ENCODE measurements around the gene AEBP1. TPM values are rescaled to one million over a fixed set of nuclear protein-coding genes. Genes with fewer than 3 reads are reported as not detected.

The AEBP1 gene
- total RNA-seq, 2 experiments from 2014 or later: 32.6 to 38.3 TPM

GRCh38 chr7:44153948-44154335, 49.8 kb downstream of the AEBP1 start:
- no peaks in the 10 kb centered on the region for H3K9me3 Mint-ChIP-seq
- no peaks in the 10 kb centered on the region for H3K36me3 Mint-ChIP-seq
- no peaks in the 10 kb centered on the region for H3K27me3 Mint-ChIP-seq
- no peak for DNase-seq
- no peak overlapping the region for H3K27ac Mint-ChIP-seq
- no peaks in the 10 kb centered on the region for H3K4me1 Mint-ChIP-seq
- no peak overlapping the region for H3K4me3 Mint-ChIP-seq

GRCh38 chr7:44154703-44155102, 50.6 kb downstream of the AEBP1 start:
- H3K27ac Mint-ChIP-seq: no peak overlapping the region
- no peaks in the 10 kb centered on the region for H3K9me3 Mint-ChIP-seq
- DNase-seq: no peak
- no peaks in the 10 kb centered on the region for H3K4me1 Mint-ChIP-seq
- H3K27me3 Mint-ChIP-seq: no peaks in the 10 kb centered on the region
- H3K4me3 Mint-ChIP-seq: no peak overlapping the region
- H3K36me3 Mint-ChIP-seq: no peaks in the 10 kb centered on the region

GRCh38 chr7:44155191-44156185, 51.3 kb downstream of the AEBP1 start:
- Mint-ChIP-seq H3K9me3 (no peaks in the 10 kb centered on the region), H3K36me3 (no peaks in the 10 kb centered on the region), H3K27ac (no peak overlapping the region), H3K4me3 (no peak overlapping the region), H3K27me3 (no peaks in the 10 kb centered on the region), H3K4me1 (no peaks in the 10 kb centered on the region)
- DNase-seq: no peak

- Mint-ChIP-seq H3K9me3 (no peaks in the 10 kb centered on the region), H3K4me3 (no peak overlapping the region), H3K4me1 (no peaks in the 10 kb centered on the region), H3K27me3 (no peaks in the 10 kb centered on the region), H3K27ac (no peak overlapping the region), H3K36me3 (no peaks in the 10 kb centered on the region)
- DNase-seq: no peak
Observed at GRCh38 chr7:44156453-44157010, 52.4 kb downstream of the AEBP1 start.

- DNase-seq: no peak
- no peak overlapping the region for H3K27ac Mint-ChIP-seq
- no peaks in the 10 kb centered on the region for H3K27me3 Mint-ChIP-seq
Observed at GRCh38 chr7:44157116-44158080, 53.3 kb downstream of the AEBP1 start.

GRCh38 chr7:44158096-44158872, 54.1 kb downstream of the AEBP1 start:
- H3K27ac Mint-ChIP-seq: no peak overlapping the region
- no peak for DNase-seq
- H3K4me1 Mint-ChIP-seq: no peaks in the 10 kb centered on the region
- H3K27me3 Mint-ChIP-seq: no peaks in the 10 kb centered on the region
- H3K9me3 Mint-ChIP-seq: no peaks in the 10 kb centered on the region
- H3K4me3 Mint-ChIP-seq: no peak overlapping the region
- no peaks in the 10 kb centered on the region for H3K36me3 Mint-ChIP-seq

More at GRCh38 chr7:44157116-44158080, 53.3 kb downstream of the AEBP1 start:
- Mint-ChIP-seq H3K4me3 (no peak overlapping the region), H3K4me1 (no peaks in the 10 kb centered on the region), H3K9me3 (no peaks in the 10 kb centered on the region), H3K36me3 (no peaks in the 10 kb centered on the region)

GRCh38 chr7:44158873-44159631, 54.9 kb downstream of the AEBP1 start:
- no peak overlapping the region for H3K27ac Mint-ChIP-seq

DNA sequence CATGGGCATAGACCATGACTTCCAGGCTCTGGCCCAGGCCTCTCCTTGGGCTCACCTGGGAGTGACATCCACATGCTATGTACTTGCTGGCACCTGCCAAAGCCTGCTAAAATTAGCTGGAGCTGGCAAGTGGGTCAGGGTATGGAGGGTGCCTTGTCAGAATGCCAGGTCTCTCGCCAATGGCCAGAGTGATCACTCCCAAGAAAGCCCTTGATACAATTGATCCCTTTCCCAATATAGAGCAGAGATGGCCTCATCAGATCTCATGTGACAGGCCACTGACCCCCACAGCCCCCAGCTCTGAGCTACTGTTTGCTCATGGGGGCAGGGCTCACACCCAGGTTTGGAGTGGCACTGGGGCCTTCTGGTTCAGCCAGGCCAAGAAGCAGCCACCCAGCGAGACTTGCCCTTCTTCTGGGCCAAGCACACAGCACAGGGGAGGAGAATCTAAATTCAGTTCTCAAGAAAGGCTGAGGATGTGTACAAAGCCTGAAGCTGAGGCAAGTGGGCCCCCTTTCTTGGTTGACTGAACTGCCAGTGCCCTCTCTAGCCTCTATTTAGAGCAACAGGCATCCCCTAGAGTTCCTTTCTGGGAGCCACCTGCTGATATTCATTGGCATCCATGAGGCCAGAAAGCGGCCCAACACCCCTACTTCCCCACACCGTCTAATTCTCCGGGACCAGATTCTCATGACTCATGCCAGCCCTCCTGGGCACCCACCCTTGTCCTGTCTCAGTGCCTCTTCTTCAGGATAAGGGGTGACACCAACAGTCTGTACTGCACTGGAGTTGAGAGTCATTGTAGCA, 55.9 kb downstream of the AEBP1 start:
- DNase-seq: no peak
- Mint-ChIP-seq H3K4me3 (no peak overlapping the region), H3K4me1 (no peaks in the 10 kb centered on the region), H3K27ac (no peak overlapping the region), H3K9me3 (no peaks in the 10 kb centered on the region), H3K36me3 (no peaks in the 10 kb centered on the region), H3K27me3 (no peaks in the 10 kb centered on the region)

More at GRCh38 chr7:44158873-44159631, 54.9 kb downstream of the AEBP1 start:
- no peaks in the 10 kb centered on the region for H3K36me3 Mint-ChIP-seq
- DNase-seq: no peak
- H3K27me3 Mint-ChIP-seq: no peaks in the 10 kb centered on the region
- no peaks in the 10 kb centered on the region for H3K9me3 Mint-ChIP-seq
- no peak overlapping the region for H3K4me3 Mint-ChIP-seq
- no peaks in the 10 kb centered on the region for H3K4me1 Mint-ChIP-seq

GRCh38 chr7:44161371-44161770, 57.2 kb downstream of the AEBP1 start:
- no peaks in the 10 kb centered on the region for H3K27me3 Mint-ChIP-seq
- no peak overlapping the region for H3K4me3 Mint-ChIP-seq
- H3K27ac Mint-ChIP-seq: no peak overlapping the region
- no peaks in the 10 kb centered on the region for H3K4me1 Mint-ChIP-seq
- no peak for DNase-seq
- no peaks in the 10 kb centered on the region for H3K36me3 Mint-ChIP-seq
- H3K9me3 Mint-ChIP-seq: no peaks in the 10 kb centered on the region

DNA sequence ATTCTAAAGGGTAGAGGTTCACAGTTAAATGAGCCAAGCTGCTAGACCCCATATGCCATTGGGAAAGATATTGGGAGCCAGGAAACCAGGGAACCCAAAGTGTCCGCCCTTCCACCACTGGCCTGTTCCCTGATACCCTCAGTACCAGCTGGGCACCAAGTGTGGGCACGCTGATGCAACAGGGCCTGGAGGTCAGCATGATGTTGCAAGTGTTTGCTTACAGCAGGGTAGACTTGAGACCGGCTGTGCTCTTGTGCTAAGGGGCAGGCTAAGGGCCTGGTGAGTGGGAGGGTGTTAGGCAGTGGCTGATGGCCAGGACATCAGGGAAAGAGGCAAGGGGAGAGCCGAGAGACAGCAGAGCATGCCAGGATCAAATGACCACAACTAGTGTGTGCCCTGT, 58.0 kb downstream of the AEBP1 start:
- Mint-ChIP-seq H3K27me3 (no peaks in the 10 kb centered on the region), H3K27ac (no peak overlapping the region), H3K4me3 (no peak overlapping the region), H3K4me1 (no peaks in the 10 kb centered on the region), H3K36me3 (no peaks in the 10 kb centered on the region), H3K9me3 (no peaks in the 10 kb centered on the region)
- no peak for DNase-seq

GRCh38 chr7:44162785-44163395, 58.7 kb downstream of the AEBP1 start:
- Mint-ChIP-seq H3K27me3 (no peaks in the 10 kb centered on the region), H3K36me3 (no peaks in the 10 kb centered on the region), H3K4me1 (peaks cover 5% of the 10 kb centered on the region), H3K9me3 (no peaks in the 10 kb centered on the region), H3K4me3 (no peak overlapping the region), H3K27ac (no peak overlapping the region)
- DNase-seq: no peak

DNA sequence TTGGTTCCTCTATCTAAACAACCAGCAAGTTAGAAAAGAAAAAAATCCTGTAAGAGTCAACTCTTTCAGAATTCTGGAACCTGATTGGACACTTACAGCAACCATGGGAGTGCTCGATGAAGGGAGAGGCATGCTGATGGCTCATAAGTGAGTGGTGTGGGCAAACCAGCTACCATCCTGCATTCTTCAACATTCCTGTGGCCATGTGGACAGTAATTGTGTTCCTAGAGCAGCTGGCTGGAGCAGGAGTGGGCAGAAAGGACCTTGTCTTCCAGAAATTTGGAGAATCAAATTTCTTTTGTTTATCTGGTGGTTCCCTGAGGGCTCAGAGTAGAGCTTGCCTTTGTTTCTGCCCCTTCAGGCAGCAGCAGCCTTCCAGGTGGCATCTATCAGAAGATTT, 59.4 kb downstream of the AEBP1 start:
- no peak for DNase-seq
- Mint-ChIP-seq H3K9me3 (no peaks in the 10 kb centered on the region), H3K36me3 (no peaks in the 10 kb centered on the region), H3K4me1 (peaks cover 6% of the 10 kb centered on the region), H3K4me3 (no peak overlapping the region), H3K27me3 (no peaks in the 10 kb centered on the region), H3K27ac (no peak overlapping the region)

Data from activated naive CD8-positive, alpha-beta T cell treated with anti-CD3 and anti-CD28 coated beads for 36 hours (primary cell).